ENCODE data around the gene PPP1CA. TPM values are rescaled to one million over a fixed set of nuclear protein-coding genes. Genes with fewer than 3 reads are reported as not detected.

The PPP1CA gene
- total RNA-seq, 1 experiment from 2014 or later = 449 TPM

DNA sequence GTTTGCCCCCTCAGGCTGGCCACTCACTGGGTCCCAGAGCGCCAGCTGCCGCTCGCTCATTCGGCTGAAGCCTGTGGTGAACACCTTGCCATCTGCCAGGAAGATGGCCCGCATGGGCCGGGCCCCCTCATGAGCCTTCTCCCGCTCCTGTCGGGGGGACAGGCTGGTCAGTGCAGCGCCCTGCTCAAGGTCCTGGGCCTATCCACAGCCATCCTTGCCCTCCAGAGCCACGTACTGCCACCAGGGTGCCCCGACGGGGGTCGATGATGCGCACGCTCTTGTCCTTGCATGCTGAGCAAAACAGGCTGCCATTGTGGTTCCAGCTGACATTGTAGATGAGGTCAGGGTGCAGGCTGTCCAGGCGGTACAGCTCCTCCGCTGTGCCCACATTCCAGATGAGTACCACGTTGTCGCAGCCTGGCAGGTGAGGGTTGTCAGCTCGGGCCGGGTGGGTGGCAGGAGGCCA lies 39.5 kb upstream of the PPP1CA start:
- ChIA-PET CTCF (no interaction called here), POLR2A (ENCODE audit: unreplicated experiment) (no interaction called here)
- no TSS peak for BruUV-seq (replicated peaks)
- no peak for TF ChIP-seq EZH2phosphoT487 (IDR thresholded peaks at IDR 0.05; ENCODE audit: borderline replicate concordance, low read length)
- TF ChIP-seq, protein P1, sequence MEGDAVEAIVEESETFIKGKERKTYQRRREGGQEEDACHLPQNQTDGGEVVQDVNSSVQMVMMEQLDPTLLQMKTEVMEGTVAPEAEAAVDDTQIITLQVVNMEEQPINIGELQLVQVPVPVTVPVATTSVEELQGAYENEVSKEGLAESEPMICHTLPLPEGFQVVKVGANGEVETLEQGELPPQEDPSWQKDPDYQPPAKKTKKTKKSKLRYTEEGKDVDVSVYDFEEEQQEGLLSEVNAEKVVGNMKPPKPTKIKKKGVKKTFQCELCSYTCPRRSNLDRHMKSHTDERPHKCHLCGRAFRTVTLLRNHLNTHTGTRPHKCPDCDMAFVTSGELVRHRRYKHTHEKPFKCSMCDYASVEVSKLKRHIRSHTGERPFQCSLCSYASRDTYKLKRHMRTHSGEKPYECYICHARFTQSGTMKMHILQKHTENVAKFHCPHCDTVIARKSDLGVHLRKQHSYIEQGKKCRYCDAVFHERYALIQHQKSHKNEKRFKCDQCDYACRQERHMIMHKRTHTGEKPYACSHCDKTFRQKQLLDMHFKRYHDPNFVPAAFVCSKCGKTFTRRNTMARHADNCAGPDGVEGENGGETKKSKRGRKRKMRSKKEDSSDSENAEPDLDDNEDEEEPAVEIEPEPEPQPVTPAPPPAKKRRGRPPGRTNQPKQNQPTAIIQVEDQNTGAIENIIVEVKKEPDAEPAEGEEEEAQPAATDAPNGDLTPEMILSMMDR (conservative IDR thresholded peaks at IDR 0.05; ENCODE audit: low read depth, low read length) = no peak
- no peak for TF ChIP-seq EZH2 (IDR thresholded peaks at IDR 0.05; ENCODE audit: low read length, unreplicated experiment)
- Histone ChIP-seq H3K79me2 (ENCODE audit: low read length) (0 out of 2 replicates have a peak, but pooled peaks cover 6% of the 10 kb centered on the region), H3K9me2 (replicated peaks; ENCODE audit: low read length) (no peaks in the 10 kb centered on the region), H3K4me3 (ENCODE audit: low read length) (no peak overlapping the region), H3K4me2 (ENCODE audit: low read length) (no peak overlapping the region), H3K9ac (ENCODE audit: low read length) (no peak overlapping the region), H3F3A (ENCODE audit: low read length, unreplicated experiment) (peaks cover 9% of the 10 kb centered on the region), H3K27ac (ENCODE audit: low read length) (no peak overlapping the region), H3K9me3 (ENCODE audit: low read length) (no peaks in the 10 kb centered on the region), H3K36me3 (ENCODE audit: low read depth, low read length) (peaks cover 8% of the 10 kb centered on the region; the same call in 1 of the 2 replicates), H4K20me1 (ENCODE audit: low read length) (no peaks in the 10 kb centered on the region), H2AFZ (ENCODE audit: low read length) (no peak overlapping the region), H3K27me3 (ENCODE audit: low read length) (no peaks in the 10 kb centered on the region), H3K4me1 (ENCODE audit: insufficient read depth, low read length) (0 out of 2 replicates have a peak, but pooled peaks cover 6% of the 10 kb centered on the region)
- intact Hi-C loops (cut with micrococcal nuclease) = no loop called here
- ATAC-seq (no peak), DNase-seq (no peak)

DNA sequence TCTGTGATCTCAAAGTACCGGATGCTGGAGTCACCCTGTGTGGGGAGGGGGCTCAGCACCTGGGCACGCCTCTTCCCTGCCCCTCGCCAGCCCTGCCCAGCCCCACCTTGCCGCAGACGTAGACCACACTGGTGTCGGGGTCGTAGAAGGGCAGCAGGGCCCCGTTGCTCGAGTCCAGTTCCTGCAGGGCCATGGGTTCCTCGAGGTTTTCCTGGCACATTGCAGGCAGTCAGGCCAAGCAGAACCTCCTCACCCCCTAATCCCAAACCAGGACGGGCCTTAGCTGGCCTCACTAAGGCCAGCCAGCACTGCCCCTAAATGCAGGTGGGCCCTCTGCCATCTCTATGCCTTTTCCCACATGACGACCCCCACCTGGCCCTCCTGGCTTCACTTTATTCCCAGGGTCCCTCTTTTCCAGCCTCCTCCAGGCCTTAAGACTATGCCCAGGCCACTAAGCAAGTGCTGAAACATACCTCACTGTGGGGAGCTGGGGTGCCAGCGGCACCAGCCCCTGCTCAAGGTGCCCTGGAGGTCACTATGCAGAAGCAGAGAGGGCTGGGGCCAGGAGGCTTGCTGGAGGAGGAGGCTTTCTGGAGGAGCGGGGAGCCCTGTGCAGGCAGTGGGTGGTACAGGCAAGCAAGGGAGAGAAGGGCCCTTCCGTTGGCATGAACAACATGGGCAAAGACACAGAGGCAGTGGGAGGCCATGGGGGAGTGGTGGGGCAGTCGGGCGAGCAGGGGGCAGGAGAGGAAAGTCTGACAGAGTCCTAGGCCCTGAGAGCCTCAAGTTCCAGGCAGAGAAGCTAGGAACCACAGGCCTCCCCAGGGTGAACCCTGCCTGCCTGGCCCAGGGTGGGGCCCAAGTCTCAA lies 38.8 kb upstream of the PPP1CA start:
- Histone ChIP-seq H4K20me1 (ENCODE audit: low read length) (no peaks in the 10 kb centered on the region), H3K9me2 (replicated peaks; ENCODE audit: low read length) (no peaks in the 10 kb centered on the region), H3K4me2 (ENCODE audit: low read length) (no peak overlapping the region), H3K36me3 (ENCODE audit: low read depth, low read length) (peaks cover 8% of the 10 kb centered on the region; the same call in 1 of the 2 replicates), H3F3A (ENCODE audit: low read length, unreplicated experiment) (peaks cover 9% of the 10 kb centered on the region), H3K9ac (ENCODE audit: low read length) (no peak overlapping the region), H3K79me2 (ENCODE audit: low read length) (0 out of 2 replicates have a peak, but pooled peaks cover 6% of the 10 kb centered on the region), H3K27ac (ENCODE audit: low read length) (no peak overlapping the region), H3K9me3 (ENCODE audit: low read length) (no peaks in the 10 kb centered on the region), H3K27me3 (ENCODE audit: low read length) (no peaks in the 10 kb centered on the region), H2AFZ (ENCODE audit: low read length) (no peak overlapping the region), H3K4me3 (ENCODE audit: low read length) (no peak overlapping the region), H3K4me1 (ENCODE audit: insufficient read depth, low read length) (0 out of 2 replicates have a peak, but pooled peaks cover 6% of the 10 kb centered on the region)
- no peak for TF ChIP-seq EZH2phosphoT487 (IDR thresholded peaks at IDR 0.05; ENCODE audit: borderline replicate concordance, low read length)
- no peak for TF ChIP-seq EZH2 (IDR thresholded peaks at IDR 0.05; ENCODE audit: low read length, unreplicated experiment)
- TF ChIP-seq, protein P1 (conservative IDR thresholded peaks at IDR 0.05; ENCODE audit: low read depth, low read length) = no peak
- CTCF ChIA-PET = no interaction called here
- POLR2A ChIA-PET (ENCODE audit: unreplicated experiment) = no interaction called here
- no peak for DNase-seq
- BruUV-seq (replicated peaks) = no TSS peak
- intact Hi-C loops (cut with micrococcal nuclease) = no loop called here
- no peak for ATAC-seq
